ENCODE data around the gene ADAMTS20.

Gene ADAMTS20

DNA sequence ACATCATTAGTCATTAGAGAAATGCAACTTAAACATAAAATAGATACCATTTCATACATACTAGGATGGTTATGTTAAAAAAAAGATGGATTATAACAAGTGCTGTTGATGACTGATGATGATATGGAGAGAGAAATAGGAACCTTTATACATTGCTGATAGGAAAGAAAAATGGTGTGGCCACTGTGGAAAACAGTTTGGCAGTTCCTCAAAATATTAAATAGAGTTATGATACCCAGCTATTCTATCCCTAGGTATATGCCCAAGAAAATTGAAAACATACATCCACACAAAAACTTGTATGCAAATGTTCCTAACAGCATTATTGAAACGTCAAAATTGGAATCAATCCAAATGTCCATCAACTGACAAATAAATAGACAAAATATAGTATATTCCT, 170.1 kb downstream of the ADAMTS20 start:
- no peak overlapping the region for H2BK5ac ChIP-seq (ENCODE audit: low read length)
- H2BK12ac ChIP-seq (ENCODE audit: low read length) = no peak overlapping the region
- no peak overlapping the region for H2BK15ac ChIP-seq (ENCODE audit: low read length)
- no peak overlapping the region for H4K8ac ChIP-seq (ENCODE audit: low read depth, low read length)
- no peak overlapping the region for H3K23ac ChIP-seq (ENCODE audit: low read depth, low read length, poor library complexity)
- no peaks in the 10 kb centered on the region for H3K4me1 ChIP-seq (ENCODE audit: control insufficient read depth in 2 of 2, insufficient read depth in 1 of 2, low read depth in 1 of 2, low read length in 2 of 2)
- no peak overlapping the region for H2BK120ac ChIP-seq (ENCODE audit: low read depth, low read length)
- H3K27ac ChIP-seq (replicated peaks; ENCODE audit: low read length) = no peak overlapping the region
- no peaks in the 10 kb centered on the region for H3K27me3 ChIP-seq (ENCODE audit: control insufficient read depth in 3 of 3, insufficient read depth in 3 of 3, low read depth in 1 of 3, low read length in 3 of 3)
- no peak overlapping the region for H4K91ac ChIP-seq (ENCODE audit: low read depth, low read length, poor library complexity)
- no peak overlapping the region for H3K14ac ChIP-seq (ENCODE audit: low read length)
- H3K36me3 ChIP-seq (replicated peaks in 1 of 2; ENCODE audit: control insufficient read depth in 2 of 2, insufficient read depth in 2 of 2, low read length in 2 of 2) = no peaks in the 10 kb centered on the region
- H2AFZ ChIP-seq (ENCODE audit: low read length) = no peak overlapping the region
- no peak overlapping the region for H2AK5ac ChIP-seq (ENCODE audit: low read depth, low read length)
- WGBS, 2 donors (ENCODE audit: extremely low coverage in 2 of 2, insufficient read length in 2 of 2, insufficient replicate concordance in 1 of 2) = no CpG with 5 or more reads among the region's 1 CpG
- no peak overlapping the region for H3K18ac ChIP-seq (ENCODE audit: low read length)
- no peaks in the 10 kb centered on the region for H3K79me1 ChIP-seq (ENCODE audit: low read depth, low read length)
- H3K9ac ChIP-seq (ENCODE audit: low read depth, low read length, poor library complexity) = no peak overlapping the region
- DNase-seq (ENCODE audit: low spot score) = no peak
- no peak overlapping the region for H3K4me2 ChIP-seq (ENCODE audit: insufficient read depth, low read length, poor library complexity, severe bottlenecking)
- no peak overlapping the region for H3K4ac ChIP-seq (ENCODE audit: low read length)
- H3K9me3 ChIP-seq (replicated peaks in 1 of 2; ENCODE audit: control insufficient read depth in 2 of 2, insufficient read depth in 1 of 2, low read depth in 1 of 2, low read length in 2 of 2) = peaks cover 0 to 1% of the 10 kb centered on the region in 2 donors
- no peak overlapping the region for H3K4me3 ChIP-seq (ENCODE audit: low read length in 2 of 2)

DNA sequence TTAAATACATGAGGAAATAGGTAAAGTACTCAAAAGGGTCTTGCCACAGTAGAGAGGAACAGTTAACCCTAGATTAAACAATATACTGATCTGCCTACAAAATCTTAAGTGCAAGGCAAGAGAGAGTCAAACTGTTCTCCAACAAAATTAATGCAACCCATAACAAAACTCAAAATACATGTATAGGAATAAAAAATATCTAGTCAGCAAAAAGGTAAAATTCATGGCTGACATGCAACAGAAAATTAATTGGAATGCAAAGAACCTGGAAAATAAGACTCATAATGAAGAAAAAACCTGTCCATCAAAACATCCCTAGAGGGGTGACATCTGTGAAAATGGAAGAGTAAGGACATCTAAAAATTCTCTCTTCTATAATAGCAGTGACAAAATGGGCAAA, 173.6 kb downstream of the ADAMTS20 start:
- Histone ChIP-seq H2AK5ac (ENCODE audit: low read depth, low read length) (no peak overlapping the region), H3K9me3 (replicated peaks in 1 of 2; ENCODE audit: control insufficient read depth in 2 of 2, insufficient read depth in 1 of 2, low read depth in 1 of 2, low read length in 2 of 2) (peaks cover 0 to 1% of the 10 kb centered on the region in 2 donors), H4K91ac (ENCODE audit: low read depth, low read length, poor library complexity) (no peak overlapping the region), H3K27ac (replicated peaks; ENCODE audit: low read length) (no peak overlapping the region), H3K9ac (ENCODE audit: low read depth, low read length, poor library complexity) (no peak overlapping the region), H2BK15ac (ENCODE audit: low read length) (no peak overlapping the region), H3K14ac (ENCODE audit: low read length) (no peak overlapping the region), H2BK12ac (ENCODE audit: low read length) (no peak overlapping the region), H2AFZ (ENCODE audit: low read length) (no peak overlapping the region), H3K18ac (ENCODE audit: low read length) (no peak overlapping the region), H2BK120ac (ENCODE audit: low read depth, low read length) (no peak overlapping the region), H2BK5ac (ENCODE audit: low read length) (no peak overlapping the region), H3K4me1 (ENCODE audit: control insufficient read depth in 2 of 2, insufficient read depth in 1 of 2, low read depth in 1 of 2, low read length in 2 of 2) (no peaks in the 10 kb centered on the region), H3K4me2 (ENCODE audit: insufficient read depth, low read length, poor library complexity, severe bottlenecking) (no peak overlapping the region), H3K27me3 (ENCODE audit: control insufficient read depth in 3 of 3, insufficient read depth in 3 of 3, low read depth in 1 of 3, low read length in 3 of 3) (no peaks in the 10 kb centered on the region), H3K4me3 (ENCODE audit: low read length in 2 of 2) (no peak overlapping the region), H3K36me3 (replicated peaks in 1 of 2; ENCODE audit: control insufficient read depth in 2 of 2, insufficient read depth in 2 of 2, low read length in 2 of 2) (no peaks in the 10 kb centered on the region), H4K8ac (ENCODE audit: low read depth, low read length) (no peak overlapping the region), H3K79me1 (ENCODE audit: low read depth, low read length) (no peaks in the 10 kb centered on the region), H3K4ac (ENCODE audit: low read length) (no peak overlapping the region), H3K23ac (ENCODE audit: low read depth, low read length, poor library complexity) (no peak overlapping the region)
- DNase-seq (ENCODE audit: low spot score) = no peak

DNA sequence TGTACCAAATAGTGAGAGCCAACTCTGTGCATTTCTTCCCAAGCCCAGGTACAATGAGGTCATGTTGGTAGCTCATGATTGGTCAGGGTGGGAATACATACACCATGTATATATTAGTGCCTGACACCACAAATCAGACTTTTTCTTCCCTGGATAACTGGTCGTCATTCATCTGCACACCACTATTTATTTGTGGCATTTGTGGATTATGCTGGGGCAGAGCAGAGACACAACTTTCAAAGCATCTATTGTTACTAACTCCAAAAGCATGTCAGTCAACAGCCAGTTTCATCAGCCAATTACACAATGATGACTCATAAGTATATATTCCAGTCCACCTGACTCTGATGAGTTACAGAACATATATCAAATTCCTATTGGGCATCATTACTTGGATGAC, 181.7 kb downstream of the ADAMTS20 start:
- no peak overlapping the region for H2BK120ac ChIP-seq (ENCODE audit: low read depth, low read length)
- no peaks in the 10 kb centered on the region for H3K36me3 ChIP-seq (replicated peaks in 1 of 2; ENCODE audit: control insufficient read depth in 2 of 2, insufficient read depth in 2 of 2, low read length in 2 of 2)
- H2BK15ac ChIP-seq (ENCODE audit: low read length) = no peak overlapping the region
- no peaks in the 10 kb centered on the region for H3K27me3 ChIP-seq (ENCODE audit: control insufficient read depth in 3 of 3, insufficient read depth in 3 of 3, low read depth in 1 of 3, low read length in 3 of 3)
- no peaks in the 10 kb centered on the region for H3K4me1 ChIP-seq (ENCODE audit: control insufficient read depth in 2 of 2, insufficient read depth in 1 of 2, low read depth in 1 of 2, low read length in 2 of 2)
- no peak overlapping the region for H3K27ac ChIP-seq (replicated peaks; ENCODE audit: low read length)
- H4K8ac ChIP-seq (ENCODE audit: low read depth, low read length) = no peak overlapping the region
- H3K4ac ChIP-seq (ENCODE audit: low read length) = no peak overlapping the region
- no peaks in the 10 kb centered on the region for H3K79me1 ChIP-seq (ENCODE audit: low read depth, low read length)
- H3K4me3 ChIP-seq (ENCODE audit: low read length in 2 of 2) = no peak overlapping the region
- H2BK5ac ChIP-seq (ENCODE audit: low read length) = no peak overlapping the region
- H3K14ac ChIP-seq (ENCODE audit: low read length) = no peak overlapping the region
- no peak for DNase-seq (ENCODE audit: low spot score)
- WGBS, 2 donors (ENCODE audit: extremely low coverage in 2 of 2, insufficient read length in 2 of 2, insufficient replicate concordance in 1 of 2) = no CpG with 5 or more reads among the region's 1 CpG
- no peak overlapping the region for H2AK5ac ChIP-seq (ENCODE audit: low read depth, low read length)
- H3K4me2 ChIP-seq (ENCODE audit: insufficient read depth, low read length, poor library complexity, severe bottlenecking) = no peak overlapping the region
- no peak overlapping the region for H3K23ac ChIP-seq (ENCODE audit: low read depth, low read length, poor library complexity)
- H2BK12ac ChIP-seq (ENCODE audit: low read length) = no peak overlapping the region
- no peak overlapping the region for H3K9ac ChIP-seq (ENCODE audit: low read depth, low read length, poor library complexity)
- H3K18ac ChIP-seq (ENCODE audit: low read length) = no peak overlapping the region
- no peak overlapping the region for H4K91ac ChIP-seq (ENCODE audit: low read depth, low read length, poor library complexity)
- H2AFZ ChIP-seq (ENCODE audit: low read length) = no peak overlapping the region
- no peaks in the 10 kb centered on the region for H3K9me3 ChIP-seq (replicated peaks in 1 of 2; ENCODE audit: control insufficient read depth in 2 of 2, insufficient read depth in 1 of 2, low read depth in 1 of 2, low read length in 2 of 2)

DNA sequence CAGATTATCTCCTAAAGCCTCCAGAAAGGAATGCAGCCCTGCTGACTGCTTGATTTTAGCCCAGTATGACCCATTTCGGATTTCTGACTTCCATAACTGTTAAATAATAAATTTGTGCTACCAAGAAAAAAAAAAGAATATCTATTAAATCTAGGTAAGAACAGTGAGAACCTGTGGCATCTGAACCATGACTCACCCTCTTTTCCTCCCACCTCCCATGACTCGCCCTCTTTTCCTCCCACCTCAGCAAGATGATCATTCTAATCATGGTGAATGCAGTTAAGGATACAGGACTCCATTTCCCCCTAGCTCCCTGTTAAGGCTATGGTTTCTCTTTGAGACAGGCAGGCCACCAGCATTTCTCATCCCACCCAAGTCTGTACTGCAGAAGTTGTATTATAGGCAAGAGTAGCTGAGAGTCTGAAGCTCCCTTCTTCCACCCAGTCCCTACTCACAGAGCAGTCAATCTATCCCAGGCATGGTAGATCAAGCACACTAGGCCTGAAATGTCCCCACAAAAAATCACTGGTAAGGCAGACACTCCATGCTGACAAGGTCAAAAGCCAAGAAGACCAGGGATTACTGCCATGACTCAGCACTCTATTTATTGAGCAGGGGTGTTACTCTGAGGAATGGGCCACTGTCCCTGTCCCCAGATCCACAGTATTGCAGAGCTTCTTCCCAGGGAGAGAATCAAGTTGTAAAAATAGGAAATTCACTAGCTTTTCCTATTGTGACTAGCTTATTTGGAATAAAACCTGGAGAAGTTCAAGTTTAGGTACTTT, 188.9 kb downstream of the ADAMTS20 start:
- H2AK5ac ChIP-seq (ENCODE audit: low read depth, low read length) = no peak overlapping the region
- H2BK12ac ChIP-seq (ENCODE audit: low read length) = no peak overlapping the region
- no peak overlapping the region for H3K4me2 ChIP-seq (ENCODE audit: insufficient read depth, low read length, poor library complexity, severe bottlenecking)
- DNase-seq (ENCODE audit: low spot score) = no peak
- H3K36me3 ChIP-seq (replicated peaks in 1 of 2; ENCODE audit: control insufficient read depth in 2 of 2, insufficient read depth in 2 of 2, low read length in 2 of 2) = no peaks in the 10 kb centered on the region
- H2AFZ ChIP-seq (ENCODE audit: low read length) = peak overlapping the region; percentile 32
- no peaks in the 10 kb centered on the region for H3K27me3 ChIP-seq (ENCODE audit: control insufficient read depth in 3 of 3, insufficient read depth in 3 of 3, low read depth in 1 of 3, low read length in 3 of 3)
- H3K18ac ChIP-seq (ENCODE audit: low read length) = no peak overlapping the region
- no peaks in the 10 kb centered on the region for H3K79me1 ChIP-seq (ENCODE audit: low read depth, low read length)
- no peaks in the 10 kb centered on the region for H3K4me1 ChIP-seq (ENCODE audit: control insufficient read depth in 2 of 2, insufficient read depth in 1 of 2, low read depth in 1 of 2, low read length in 2 of 2)
- H3K4me3 ChIP-seq (ENCODE audit: low read length in 2 of 2) = no peak overlapping the region
- no peak overlapping the region for H3K4ac ChIP-seq (ENCODE audit: low read length)
- no peak overlapping the region for H2BK5ac ChIP-seq (ENCODE audit: low read length)
- no peak overlapping the region for H3K9ac ChIP-seq (ENCODE audit: low read depth, low read length, poor library complexity)
- H4K8ac ChIP-seq (ENCODE audit: low read depth, low read length) = no peak overlapping the region
- H3K23ac ChIP-seq (ENCODE audit: low read depth, low read length, poor library complexity) = no peak overlapping the region
- H2BK120ac ChIP-seq (ENCODE audit: low read depth, low read length) = no peak overlapping the region
- H3K27ac ChIP-seq (replicated peaks; ENCODE audit: low read length) = no peak overlapping the region
- no CpG with 5 or more reads among the region's 2 CpGs for WGBS, 2 donors (ENCODE audit: extremely low coverage in 2 of 2, insufficient read length in 2 of 2, insufficient replicate concordance in 1 of 2)
- H3K14ac ChIP-seq (ENCODE audit: low read length) = no peak overlapping the region
- no peak overlapping the region for H2BK15ac ChIP-seq (ENCODE audit: low read length)
- H4K91ac ChIP-seq (ENCODE audit: low read depth, low read length, poor library complexity) = no peak overlapping the region
- H3K9me3 ChIP-seq (replicated peaks in 1 of 2; ENCODE audit: control insufficient read depth in 2 of 2, insufficient read depth in 1 of 2, low read depth in 1 of 2, low read length in 2 of 2) = no peaks in the 10 kb centered on the region

Measured in neuronal stem cell (in vitro differentiated cells).